B cell (primary cell): Measurements from ENCODE around the gene SPTBN2. TPM values are rescaled to one million over a fixed set of nuclear protein-coding genes. Genes with fewer than 3 reads are reported as not detected.

Experiments used
- ATAC-seq: fragments of 200-7000 bp; cut with Tn5 transposase; one replicate; pipeline ENCODE4 v1.10.0; 2021; ENCODE audit warnings: low read depth, mild to moderate bottlenecking, moderate number of reproducible peaks, moderate library complexity
- CTCF ChIA-PET: fragments of 350-600 bp; sonication (Branson Sonifier 250); formaldehyde crosslinking; loops from one replicate; lab custom pipeline; 2021; ENCODE audit warnings: antibody characterized with exemption, inconsistent platforms; lab: Charles Lee
- POLR2A ChIA-PET: fragments of 350-600 bp; sonication (Branson Sonifier 250); formaldehyde crosslinking; loops from one replicate; lab custom pipeline; 2021; ENCODE audit warnings: antibody characterized with exemption; lab: Charles Lee
- DNase-seq: peaks from one replicate; pipeline ENCODE4 v3.0.0; 2013
- H2AFZ ChIP-seq: 2 replicates; pipeline ENCODE4 v1.6.1; 2012; ENCODE audit warnings: mild to moderate bottlenecking, low read depth, low read length; ENCODE audit not compliant: insufficient read depth, poor library complexity, severe bottlenecking
- H3K27ac ChIP-seq, 2 donors: 1 replicate in 1 of 2; 2 replicates in 1 of 2; pipeline ENCODE4 v1.5.1; 2012 to 2013; ENCODE audit warnings: low read length in 2 of 2, mild to moderate bottlenecking in 2 of 2, moderate library complexity in 1 of 2
- H3K27me3 ChIP-seq, 4 experiments: fragments of 200-600 bp in 1 of 4; sonication (generic) in 1 of 4; replicated peaks in 1 of 4; 1 replicate in 2 of 4; 2 replicates in 2 of 4; pipeline versions ENCODE4 v1.6.1 to v1.7.0; 2013 to 2016; ENCODE audit warnings: low read length in 3 of 4, mild to moderate bottlenecking in 2 of 4, mixed read lengths in 1 of 4, moderate library complexity in 1 of 4; ENCODE audit not compliant: insufficient read depth in 4 of 4, control insufficient read depth in 3 of 4; ENCODE audit errors: control extremely low read depth in 1 of 4
- H3K36me3 ChIP-seq, 2 experiments: replicated peaks in 1 of 2; 1 replicate in 1 of 2; 2 replicates in 1 of 2; pipeline versions ENCODE4 v1.6.1 to v1.7.1; 2013; ENCODE audit warnings: low read length in 1 of 2; ENCODE audit not compliant: insufficient read depth in 2 of 2, control insufficient read depth in 1 of 2; ENCODE audit errors: control extremely low read depth in 1 of 2, extremely low read depth in 1 of 2
- H3K4me1 ChIP-seq, 2 donors: fragments of 200-600 bp in 1 of 2; sonication (generic) in 1 of 2; 1 replicate in 1 of 2; 2 replicates in 1 of 2; pipeline versions ENCODE4 v1.5.1 to v1.6.1; 2013 to 2017; ENCODE audit warnings: low read length in 2 of 2; ENCODE audit not compliant: control insufficient read depth in 2 of 2, insufficient read depth in 2 of 2
- H3K4me2 ChIP-seq: replicated peaks from 2 replicates; pipeline ENCODE3; 2012; ENCODE audit warnings: mild to moderate bottlenecking, low read depth, low read length; ENCODE audit not compliant: poor library complexity, severe bottlenecking
- H3K4me3 ChIP-seq, 5 experiments: fragments of 200-600 bp in 1 of 5; sonication (generic) in 1 of 5; 1 replicate in 3 of 5; 2 replicates in 2 of 5; pipeline versions ENCODE4 v1.5.1 to v1.7.0; 2011 to 2016; ENCODE audit warnings: low read length in 4 of 5, mild to moderate bottlenecking in 4 of 5, low read depth in 2 of 5, control low read depth in 1 of 5, moderate library complexity in 1 of 5; ENCODE audit not compliant: insufficient read depth in 1 of 5; ENCODE audit errors: control extremely low read depth in 1 of 5, extremely low read depth in 1 of 5
- H3K79me2 ChIP-seq: fragments of 200-600 bp; sonication (generic); one replicate; pipeline ENCODE4 v1.6.0; 2016; ENCODE audit warnings: low read length; ENCODE audit not compliant: control insufficient read depth, insufficient read depth
- H3K9ac ChIP-seq: fragments of 200-600 bp; sonication (generic); 2 replicates; pipeline ENCODE4 v1.6.1; 2017; ENCODE audit warnings: mild to moderate bottlenecking, low read length, moderate library complexity
- H3K9me3 ChIP-seq, 3 donors: one replicate each; pipeline versions ENCODE4 v1.6.1 to v1.7.1; 2013; ENCODE audit warnings: low read length in 2 of 3; ENCODE audit not compliant: control insufficient read depth in 2 of 3, insufficient read depth in 1 of 3; ENCODE audit errors: control extremely low read depth in 1 of 3
- H4K20me1 ChIP-seq: 2 replicates; pipeline ENCODE4 v1.6.0; 2012; ENCODE audit warnings: mild to moderate bottlenecking, low read length; ENCODE audit not compliant: insufficient read depth, control insufficient read depth, poor library complexity, severe bottlenecking
- H3K27ac Mint-ChIP-seq: one replicate; pipeline ENCODE4 v1.8.0; 2021; ENCODE audit warnings: mixed read lengths
- H3K27me3 Mint-ChIP-seq: one replicate; pipeline ENCODE4 v1.8.0; 2021; ENCODE audit warnings: mixed read lengths
- H3K4me1 Mint-ChIP-seq: one replicate; pipeline ENCODE4 v1.8.0; 2021; ENCODE audit warnings: mixed read lengths
- H3K4me3 Mint-ChIP-seq: one replicate; pipeline ENCODE4 v1.8.0; 2021; ENCODE audit warnings: mixed read lengths
- H3K9me3 Mint-ChIP-seq: one replicate; pipeline ENCODE4 v1.8.0; 2022; ENCODE audit warnings: mixed read lengths; ENCODE audit not compliant: insufficient read depth
- EZH2 ChIP-seq: IDR thresholded peaks from 2 replicates; pipeline ENCODE4 v1.6.1; 2012; ENCODE audit warnings: borderline replicate concordance, low read depth, mild to moderate bottlenecking, moderate library complexity, low read length; ENCODE audit not compliant: insufficient read depth, poor library complexity, severe bottlenecking
- WGBS: methylation state at CpG from one replicate; pipeline ENCODE4 v1.1.5; 2013; ENCODE audit warnings: missing lambda C conversion rate; ENCODE audit not compliant: insufficient coverage; 5-methylcytosine and 5-hydroxymethylcytosine counted together
- intact Hi-C: fragments of 100-400 bp; cut with micrococcal nuclease; formaldehyde crosslinking; loops from one replicate; pipeline ENCODE4 v1.10.0; 2022
- polyA plus RNA-seq: library from polyadenylated mRNA; depleted of rRNA; stranded (reverse); fragments of >200 nt; gene quantifications from 2 replicates; pipeline ENCODE4 v1.2.3, GENCODE V29; 2012
- total RNA-seq, 2 donors: library from RNA; stranded (reverse); fragments of 120-200 nt in 1 of 2; gene quantifications; 1 replicate in 1 of 2; 2 replicates in 1 of 2; pipeline versions ENCODE4 v1.2.3 to v1.2.4, GENCODE V29; 2013 to 2022
- TF ChIP-seq, protein P1 (sequence below): fragments of 200-600 bp; IDR thresholded peaks from one replicate; pipeline ENCODE4 v1.8.0; 2022; ENCODE audit warnings: antibody characterized with exemption, mild to moderate bottlenecking

The SPTBN2 gene
- total and polyA plus RNA-seq, 2 donors (not counting 1 experiment from before 2014, with no cell fraction given), result 0.67 to 1.2 TPM

DNA sequence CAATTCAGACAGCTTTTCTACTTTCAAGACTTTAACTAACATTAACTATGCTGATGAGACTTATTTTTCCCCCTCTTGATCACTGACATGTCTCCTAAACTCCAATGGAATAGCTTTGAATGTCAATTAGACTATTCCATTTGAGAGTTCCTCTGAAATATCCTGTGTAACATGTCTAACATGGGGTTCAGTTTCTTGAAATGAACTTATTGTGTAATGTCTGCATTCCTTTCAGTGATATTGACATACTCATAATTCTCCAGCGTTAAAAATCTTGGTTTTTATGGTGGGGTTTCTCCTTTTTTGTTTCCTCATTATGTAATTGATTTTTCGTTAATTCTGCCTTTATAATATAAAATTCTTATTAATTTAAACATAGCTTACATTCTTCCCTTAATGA, 37.7 kb upstream of the SPTBN2 start:
- Mint-ChIP-seq H3K27me3 (no peaks in the 10 kb centered on the region), H3K27ac (no peak overlapping the region), H3K9me3 (no peaks in the 10 kb centered on the region), H3K4me1 (peaks cover 4% of the 10 kb centered on the region), H3K4me3 (no peak overlapping the region)
- Histone ChIP-seq H3K27me3 (no peaks in the 10 kb centered on the region), H3K27ac (no peak overlapping the region), H3K36me3 (peaks cover 3 to 6% of the 10 kb centered on the region in 2 experiments), H3K9ac (no peak overlapping the region), H3K9me3 (no peaks in the 10 kb centered on the region), H3K4me2 (no peak overlapping the region), H3K79me2 (peaks cover 5% of the 10 kb centered on the region), H2AFZ (no peak overlapping the region), H4K20me1 (no peaks in the 10 kb centered on the region), H3K4me3 (no peak overlapping the region), H3K4me1 (peaks cover 3 to 4% of the 10 kb centered on the region in 2 donors)
- ATAC-seq (no peak), DNase-seq (no peak)
- ChIA-PET CTCF (interaction anchor here (1.2 to 1.6 kb wide), 3 partner anchors 66 to 73 kb away, joined by 3 to 4 read pairs (median 3); no protein-coding TSS in a partner anchor), POLR2A (no interaction called here)
- intact Hi-C loops, result no loop called here
- no CpG with 5 or more reads among the region's 2 CpGs for WGBS
- TF ChIP-seq, protein P1, sequence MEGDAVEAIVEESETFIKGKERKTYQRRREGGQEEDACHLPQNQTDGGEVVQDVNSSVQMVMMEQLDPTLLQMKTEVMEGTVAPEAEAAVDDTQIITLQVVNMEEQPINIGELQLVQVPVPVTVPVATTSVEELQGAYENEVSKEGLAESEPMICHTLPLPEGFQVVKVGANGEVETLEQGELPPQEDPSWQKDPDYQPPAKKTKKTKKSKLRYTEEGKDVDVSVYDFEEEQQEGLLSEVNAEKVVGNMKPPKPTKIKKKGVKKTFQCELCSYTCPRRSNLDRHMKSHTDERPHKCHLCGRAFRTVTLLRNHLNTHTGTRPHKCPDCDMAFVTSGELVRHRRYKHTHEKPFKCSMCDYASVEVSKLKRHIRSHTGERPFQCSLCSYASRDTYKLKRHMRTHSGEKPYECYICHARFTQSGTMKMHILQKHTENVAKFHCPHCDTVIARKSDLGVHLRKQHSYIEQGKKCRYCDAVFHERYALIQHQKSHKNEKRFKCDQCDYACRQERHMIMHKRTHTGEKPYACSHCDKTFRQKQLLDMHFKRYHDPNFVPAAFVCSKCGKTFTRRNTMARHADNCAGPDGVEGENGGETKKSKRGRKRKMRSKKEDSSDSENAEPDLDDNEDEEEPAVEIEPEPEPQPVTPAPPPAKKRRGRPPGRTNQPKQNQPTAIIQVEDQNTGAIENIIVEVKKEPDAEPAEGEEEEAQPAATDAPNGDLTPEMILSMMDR, result no peak
- no peak for TF ChIP-seq EZH2

DNA sequence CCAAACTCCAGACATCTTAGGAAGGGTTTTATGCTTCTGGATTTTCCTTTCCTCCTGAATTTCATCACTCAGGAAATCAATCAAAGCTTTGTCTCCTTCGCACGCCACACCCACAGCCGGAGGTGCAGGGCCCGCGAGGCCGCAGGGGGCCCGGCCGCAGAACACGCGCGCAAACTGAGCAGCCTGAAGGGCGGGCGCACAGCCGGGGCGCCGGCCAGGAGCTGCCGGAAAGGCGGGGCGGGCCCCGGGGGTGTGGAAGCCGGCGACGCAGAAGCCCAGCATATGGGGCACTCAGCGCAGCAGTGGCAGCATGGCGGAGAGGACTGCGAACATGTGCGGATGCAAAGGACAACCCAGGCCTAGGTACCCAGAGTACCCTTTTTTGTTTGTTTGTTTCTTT, 33.1 kb upstream of the SPTBN2 start:
- Histone ChIP-seq H3K9ac (no peak overlapping the region), H3K9me3 (no peaks in the 10 kb centered on the region), H3K4me2 (no peak overlapping the region), H3K27ac (no peak overlapping the region), H3K27me3 (no peaks in the 10 kb centered on the region), H3K79me2 (peaks cover 11% of the 10 kb centered on the region), H4K20me1 (no peaks in the 10 kb centered on the region), H3K4me3 (no peak overlapping the region), H2AFZ (no peak overlapping the region), H3K36me3 (peaks cover 5 to 18% of the 10 kb centered on the region in 2 experiments), H3K4me1 (peaks cover 3 to 4% of the 10 kb centered on the region in 2 donors)
- H3K9me3 Mint-ChIP-seq, result no peaks in the 10 kb centered on the region
- DNase-seq, result no peak
- WGBS, result 97% methylated on average over 25 of the region's 27 CpGs
- POLR2A ChIA-PET, result no interaction called here
- H3K27me3 Mint-ChIP-seq, result no peaks in the 10 kb centered on the region
- no peak overlapping the region for H3K27ac Mint-ChIP-seq
- H3K4me3 Mint-ChIP-seq, result no peak overlapping the region
- intact Hi-C loops, result no loop called here
- ATAC-seq, result no peak
- peaks cover 4% of the 10 kb centered on the region for H3K4me1 Mint-ChIP-seq
- CTCF ChIA-PET, result no interaction called here
- TF ChIP-seq EZH2, result no peak
- TF ChIP-seq, protein P1, result no peak
